Measurements from ENCODE around the gene IDH3B. TPM values are rescaled to one million over a fixed set of nuclear protein-coding genes. Genes with fewer than 3 reads are reported as not detected.
A peak's percentile ranks its signal among the peaks of the same experiment; 100 is the strongest.

The IDH3B gene
- total and polyA plus RNA-seq, 2 donors (not counting 1 experiment from before 2014, with no cell fraction given): 131 to 225 TPM

DNA sequence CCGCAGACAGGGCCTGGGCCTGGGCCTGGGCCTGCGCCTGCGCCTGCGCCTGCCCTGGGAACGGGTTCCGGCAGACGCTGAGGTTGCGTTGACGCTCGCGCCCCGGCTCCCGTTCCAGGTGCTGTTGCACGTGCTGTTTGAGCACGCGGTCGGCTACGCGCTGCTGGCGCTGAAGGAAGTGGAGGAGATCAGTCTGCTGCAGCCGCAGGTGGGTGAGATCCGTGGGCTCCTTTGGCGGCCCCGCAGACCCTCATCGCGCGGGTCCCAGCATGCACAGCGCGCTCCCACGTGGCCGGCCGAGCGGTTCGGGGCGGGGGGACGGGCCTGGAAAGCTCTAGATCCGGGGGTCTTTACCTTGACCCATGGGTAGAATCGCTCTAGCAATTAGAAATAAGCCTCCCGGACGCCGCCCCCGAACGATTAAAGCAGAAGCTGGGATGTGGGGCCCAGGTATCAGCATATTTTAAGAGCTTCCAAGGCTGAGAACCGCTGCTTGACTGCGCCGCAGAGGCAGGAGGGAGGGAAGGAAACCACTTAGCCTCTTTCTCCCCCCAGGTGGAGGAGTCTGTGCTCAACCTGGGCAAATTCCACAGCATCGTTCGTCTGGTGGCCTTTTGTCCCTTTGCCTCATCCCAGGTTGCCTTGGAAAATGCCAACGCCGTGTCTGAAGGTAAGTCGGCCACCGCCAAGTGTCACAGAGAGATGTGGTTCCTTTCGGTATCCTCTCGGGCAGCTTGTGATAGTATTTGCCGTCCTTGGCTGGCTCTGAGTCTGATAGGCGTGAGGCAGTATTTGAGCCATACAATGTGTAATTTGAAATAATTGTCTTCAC, 11.1 kb downstream of the IDH3B start:
- Histone ChIP-seq H3K27me3 (replicated peaks in 1 of 4; ENCODE audit: control extremely low read depth in 1 of 4, control insufficient read depth in 3 of 4, insufficient read depth in 4 of 4, low read length in 3 of 4) (no peaks in the 10 kb centered on the region), H2AFZ (ENCODE audit: insufficient read depth, low read depth, low read length, poor library complexity, severe bottlenecking) (peak overlapping the region; percentile 93), H4K20me1 (ENCODE audit: control insufficient read depth, insufficient read depth, low read length, poor library complexity, severe bottlenecking) (peaks cover 42% of the 10 kb centered on the region), H3K79me2 (ENCODE audit: control insufficient read depth, insufficient read depth, low read length) (peaks cover 28% of the 10 kb centered on the region), H3K4me2 (replicated peaks; ENCODE audit: low read depth, low read length, poor library complexity, severe bottlenecking) (peak overlapping the region; percentile 94), H3K9ac (ENCODE audit: low read length) (peak overlapping the region; percentile 88), H3K4me1 (ENCODE audit: control insufficient read depth in 2 of 2, insufficient read depth in 2 of 2, low read length in 2 of 2) (peaks cover 19 to 20% of the 10 kb centered on the region in 2 donors), H3K36me3 (replicated peaks in 1 of 2; ENCODE audit: control extremely low read depth in 1 of 2, control insufficient read depth in 1 of 2, extremely low read depth in 1 of 2, insufficient read depth in 2 of 2, low read length in 1 of 2) (peaks cover 4 to 41% of the 10 kb centered on the region in 2 experiments), H3K4me3 (ENCODE audit: control extremely low read depth in 1 of 5, extremely low read depth in 1 of 5, insufficient read depth in 1 of 5, low read depth in 2 of 5, low read length in 4 of 5) (peak overlapping the region; percentile 81 to 86 (median 85)), H3K9me3 (ENCODE audit: control extremely low read depth in 1 of 3, control insufficient read depth in 2 of 3, insufficient read depth in 1 of 3, low read length in 2 of 3) (no peaks in the 10 kb centered on the region), H3K27ac (ENCODE audit: low read length in 2 of 2) (peak overlapping the region; percentile 60 to 93)
- Mint-ChIP-seq H3K4me3 (peak overlapping the region; percentile 91), H3K27ac (peak overlapping the region; percentile 91), H3K4me1 (peaks cover 25% of the 10 kb centered on the region), H3K27me3 (no peaks in the 10 kb centered on the region), H3K9me3 (ENCODE audit: insufficient read depth) (no peaks in the 10 kb centered on the region)
- TF ChIP-seq, protein P1, sequence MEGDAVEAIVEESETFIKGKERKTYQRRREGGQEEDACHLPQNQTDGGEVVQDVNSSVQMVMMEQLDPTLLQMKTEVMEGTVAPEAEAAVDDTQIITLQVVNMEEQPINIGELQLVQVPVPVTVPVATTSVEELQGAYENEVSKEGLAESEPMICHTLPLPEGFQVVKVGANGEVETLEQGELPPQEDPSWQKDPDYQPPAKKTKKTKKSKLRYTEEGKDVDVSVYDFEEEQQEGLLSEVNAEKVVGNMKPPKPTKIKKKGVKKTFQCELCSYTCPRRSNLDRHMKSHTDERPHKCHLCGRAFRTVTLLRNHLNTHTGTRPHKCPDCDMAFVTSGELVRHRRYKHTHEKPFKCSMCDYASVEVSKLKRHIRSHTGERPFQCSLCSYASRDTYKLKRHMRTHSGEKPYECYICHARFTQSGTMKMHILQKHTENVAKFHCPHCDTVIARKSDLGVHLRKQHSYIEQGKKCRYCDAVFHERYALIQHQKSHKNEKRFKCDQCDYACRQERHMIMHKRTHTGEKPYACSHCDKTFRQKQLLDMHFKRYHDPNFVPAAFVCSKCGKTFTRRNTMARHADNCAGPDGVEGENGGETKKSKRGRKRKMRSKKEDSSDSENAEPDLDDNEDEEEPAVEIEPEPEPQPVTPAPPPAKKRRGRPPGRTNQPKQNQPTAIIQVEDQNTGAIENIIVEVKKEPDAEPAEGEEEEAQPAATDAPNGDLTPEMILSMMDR (IDR thresholded peaks at IDR 0.05): no peak
- TF ChIP-seq EZH2 (IDR thresholded peaks at IDR 0.05; ENCODE audit: borderline replicate concordance, insufficient read depth, low read depth, low read length, poor library complexity, severe bottlenecking): no peak
- WGBS (ENCODE audit: insufficient coverage): 1% methylated on average over 53 of the region's 56 CpGs
- DNase-seq: no peak
- ChIA-PET CTCF (interaction anchor here (1.1 to 3.9 kb wide), 5 partner anchors 11 to 201 kb away, joined by 3 to 22 read pairs (median 7); partner anchors contain the start of gene IDH3B), POLR2A (interaction anchor here (0.9 to 4.8 kb wide), 7 partner anchors 11 to 550 kb away, joined by 3 to 57 read pairs (median 4); partner anchors contain the start of genes IDH3B, MRPS26 and ZNF343)
- intact Hi-C loops (cut with micrococcal nuclease): loop anchor here (1.0 to 2.0 kb wide), 7 partner anchors 11 to 392 kb away; partner anchors contain the start of genes IDH3B, PCED1A, SNRPB and VPS16
- peak; percentile 37 for ATAC-seq (ENCODE audit: low read depth)
